Measurements from ENCODE around the gene HGFAC. TPM values are rescaled to one million over a fixed set of nuclear protein-coding genes. Genes with fewer than 3 reads are reported as not detected.

Gene HGFAC
- total and polyA plus RNA-seq, 2 of the 13 experiments (the other 11 are each of a cell fraction or from before 2014, with no cell fraction given) = 8.5 to 63.6 TPM

DNA sequence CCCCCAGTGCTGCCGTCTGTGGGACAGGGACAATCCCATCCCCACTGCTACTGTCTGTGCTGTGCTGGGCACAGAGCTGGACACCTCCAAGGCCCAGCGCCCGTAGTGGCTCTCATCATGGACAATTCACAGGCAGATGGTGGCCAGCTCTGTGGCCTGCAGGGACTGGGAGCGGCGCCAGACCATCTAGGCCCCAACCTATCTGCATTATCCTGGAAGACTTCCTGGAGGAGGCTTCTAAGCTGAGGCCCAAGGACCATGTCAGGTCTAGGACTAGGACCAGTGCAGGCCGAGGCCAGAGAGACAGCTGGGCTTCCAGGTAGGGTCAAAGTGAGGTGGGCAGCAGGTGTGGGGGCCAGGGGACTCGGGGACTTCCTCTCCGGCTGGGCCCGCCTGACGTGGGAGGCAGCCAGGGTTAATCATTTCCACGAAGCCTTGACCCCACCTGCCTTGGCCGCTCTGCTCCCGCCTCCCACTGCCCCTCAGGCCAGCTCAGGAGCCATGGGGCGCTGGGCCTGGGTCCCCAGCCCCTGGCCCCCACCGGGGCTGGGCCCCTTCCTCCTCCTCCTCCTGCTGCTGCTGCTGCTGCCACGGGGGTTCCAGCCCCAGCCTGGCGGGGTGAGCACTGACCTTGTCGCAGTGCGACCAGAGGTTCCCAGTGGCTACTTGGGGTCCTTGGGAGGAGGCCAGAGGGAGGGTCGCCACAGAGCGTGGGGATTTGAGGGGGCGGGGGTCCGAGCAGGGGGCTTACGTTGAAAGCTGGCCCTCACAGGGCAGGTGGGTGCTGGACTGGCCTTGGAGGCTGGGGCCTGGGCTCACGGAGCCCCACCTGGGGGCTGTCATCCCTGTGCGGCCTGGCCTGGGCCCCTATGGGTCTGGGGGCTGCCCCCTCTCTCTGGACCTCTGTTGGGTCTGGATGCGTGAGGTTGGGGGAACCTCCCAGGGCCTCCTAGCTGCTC lies at the start of gene HGFAC (continued):
- TF ChIP-seq RERE (CRISPR knock-in tag; IDR thresholded peaks at IDR 0.05; ENCODE audit: low read depth) (no peak), ZNF17 (CRISPR knock-in tag; IDR thresholded peaks at IDR 0.05) (no peak; the same call in 1 of the 2 replicates), THYN1 (CRISPR knock-in tag; IDR thresholded peaks at IDR 0.05; ENCODE audit: borderline replicate concordance, low read depth) (no peak), TCF12 (IDR thresholded peaks at IDR 0.05) (no peak), TCF12 (CRISPR knock-in tag; IDR thresholded peaks at IDR 0.05) (peak; percentile 77)
- TF ChIP-seq, protein P1, sequence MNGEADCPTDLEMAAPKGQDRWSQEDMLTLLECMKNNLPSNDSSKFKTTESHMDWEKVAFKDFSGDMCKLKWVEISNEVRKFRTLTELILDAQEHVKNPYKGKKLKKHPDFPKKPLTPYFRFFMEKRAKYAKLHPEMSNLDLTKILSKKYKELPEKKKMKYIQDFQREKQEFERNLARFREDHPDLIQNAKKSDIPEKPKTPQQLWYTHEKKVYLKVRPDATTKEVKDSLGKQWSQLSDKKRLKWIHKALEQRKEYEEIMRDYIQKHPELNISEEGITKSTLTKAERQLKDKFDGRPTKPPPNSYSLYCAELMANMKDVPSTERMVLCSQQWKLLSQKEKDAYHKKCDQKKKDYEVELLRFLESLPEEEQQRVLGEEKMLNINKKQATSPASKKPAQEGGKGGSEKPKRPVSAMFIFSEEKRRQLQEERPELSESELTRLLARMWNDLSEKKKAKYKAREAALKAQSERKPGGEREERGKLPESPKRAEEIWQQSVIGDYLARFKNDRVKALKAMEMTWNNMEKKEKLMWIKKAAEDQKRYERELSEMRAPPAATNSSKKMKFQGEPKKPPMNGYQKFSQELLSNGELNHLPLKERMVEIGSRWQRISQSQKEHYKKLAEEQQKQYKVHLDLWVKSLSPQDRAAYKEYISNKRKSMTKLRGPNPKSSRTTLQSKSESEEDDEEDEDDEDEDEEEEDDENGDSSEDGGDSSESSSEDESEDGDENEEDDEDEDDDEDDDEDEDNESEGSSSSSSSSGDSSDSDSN (CRISPR knock-in tag; IDR thresholded peaks at IDR 0.05) = peak; percentile 27; the same call in 1 of the 2 replicates
- TF ChIP-seq, protein P2, sequence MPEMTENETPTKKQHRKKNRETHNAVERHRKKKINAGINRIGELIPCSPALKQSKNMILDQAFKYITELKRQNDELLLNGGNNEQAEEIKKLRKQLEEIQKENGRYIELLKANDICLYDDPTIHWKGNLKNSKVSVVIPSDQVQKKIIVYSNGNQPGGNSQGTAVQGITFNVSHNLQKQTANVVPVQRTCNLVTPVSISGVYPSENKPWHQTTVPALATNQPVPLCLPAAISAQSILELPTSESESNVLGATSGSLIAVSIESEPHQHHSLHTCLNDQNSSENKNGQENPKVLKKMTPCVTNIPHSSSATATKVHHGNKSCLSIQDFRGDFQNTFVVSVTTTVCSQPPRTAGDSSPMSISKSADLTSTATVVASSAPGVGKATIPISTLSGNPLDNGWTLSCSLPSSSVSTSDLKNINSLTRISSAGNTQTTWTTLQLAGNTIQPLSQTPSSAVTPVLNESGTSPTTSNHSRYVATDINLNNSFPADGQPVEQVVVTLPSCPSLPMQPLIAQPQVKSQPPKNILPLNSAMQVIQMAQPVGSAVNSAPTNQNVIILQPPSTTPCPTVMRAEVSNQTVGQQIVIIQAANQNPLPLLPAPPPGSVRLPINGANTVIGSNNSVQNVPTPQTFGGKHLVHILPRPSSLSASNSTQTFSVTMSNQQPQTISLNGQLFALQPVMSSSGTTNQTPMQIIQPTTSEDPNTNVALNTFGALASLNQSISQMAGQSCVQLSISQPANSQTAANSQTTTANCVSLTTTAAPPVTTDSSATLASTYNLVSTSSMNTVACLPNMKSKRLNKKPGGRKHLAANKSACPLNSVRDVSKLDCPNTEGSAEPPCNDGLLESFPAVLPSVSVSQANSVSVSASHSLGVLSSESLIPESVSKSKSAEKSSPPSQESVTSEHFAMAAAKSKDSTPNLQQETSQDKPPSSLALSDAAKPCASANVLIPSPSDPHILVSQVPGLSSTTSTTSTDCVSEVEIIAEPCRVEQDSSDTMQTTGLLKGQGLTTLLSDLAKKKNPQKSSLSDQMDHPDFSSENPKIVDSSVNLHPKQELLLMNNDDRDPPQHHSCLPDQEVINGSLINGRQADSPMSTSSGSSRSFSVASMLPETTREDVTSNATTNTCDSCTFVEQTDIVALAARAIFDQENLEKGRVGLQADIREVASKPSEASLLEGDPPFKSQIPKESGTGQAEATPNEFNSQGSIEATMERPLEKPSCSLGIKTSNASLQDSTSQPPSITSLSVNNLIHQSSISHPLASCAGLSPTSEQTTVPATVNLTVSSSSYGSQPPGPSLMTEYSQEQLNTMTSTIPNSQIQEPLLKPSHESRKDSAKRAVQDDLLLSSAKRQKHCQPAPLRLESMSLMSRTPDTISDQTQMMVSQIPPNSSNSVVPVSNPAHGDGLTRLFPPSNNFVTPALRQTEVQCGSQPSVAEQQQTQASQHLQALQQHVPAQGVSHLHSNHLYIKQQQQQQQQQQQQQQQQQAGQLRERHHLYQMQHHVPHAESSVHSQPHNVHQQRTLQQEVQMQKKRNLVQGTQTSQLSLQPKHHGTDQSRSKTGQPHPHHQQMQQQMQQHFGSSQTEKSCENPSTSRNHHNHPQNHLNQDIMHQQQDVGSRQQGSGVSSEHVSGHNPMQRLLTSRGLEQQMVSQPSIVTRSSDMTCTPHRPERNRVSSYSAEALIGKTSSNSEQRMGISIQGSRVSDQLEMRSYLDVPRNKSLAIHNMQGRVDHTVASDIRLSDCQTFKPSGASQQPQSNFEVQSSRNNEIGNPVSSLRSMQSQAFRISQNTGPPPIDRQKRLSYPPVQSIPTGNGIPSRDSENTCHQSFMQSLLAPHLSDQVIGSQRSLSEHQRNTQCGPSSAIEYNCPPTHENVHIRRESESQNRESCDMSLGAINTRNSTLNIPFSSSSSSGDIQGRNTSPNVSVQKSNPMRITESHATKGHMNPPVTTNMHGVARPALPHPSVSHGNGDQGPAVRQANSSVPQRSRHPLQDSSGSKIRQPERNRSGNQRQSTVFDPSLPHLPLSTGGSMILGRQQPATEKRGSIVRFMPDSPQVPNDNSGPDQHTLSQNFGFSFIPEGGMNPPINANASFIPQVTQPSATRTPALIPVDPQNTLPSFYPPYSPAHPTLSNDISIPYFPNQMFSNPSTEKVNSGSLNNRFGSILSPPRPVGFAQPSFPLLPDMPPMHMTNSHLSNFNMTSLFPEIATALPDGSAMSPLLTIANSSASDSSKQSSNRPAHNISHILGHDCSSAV (CRISPR knock-in tag; IDR thresholded peaks at IDR 0.05; ENCODE audit: borderline replicate concordance) = no peak
- TF ChIP-seq, protein P3, sequence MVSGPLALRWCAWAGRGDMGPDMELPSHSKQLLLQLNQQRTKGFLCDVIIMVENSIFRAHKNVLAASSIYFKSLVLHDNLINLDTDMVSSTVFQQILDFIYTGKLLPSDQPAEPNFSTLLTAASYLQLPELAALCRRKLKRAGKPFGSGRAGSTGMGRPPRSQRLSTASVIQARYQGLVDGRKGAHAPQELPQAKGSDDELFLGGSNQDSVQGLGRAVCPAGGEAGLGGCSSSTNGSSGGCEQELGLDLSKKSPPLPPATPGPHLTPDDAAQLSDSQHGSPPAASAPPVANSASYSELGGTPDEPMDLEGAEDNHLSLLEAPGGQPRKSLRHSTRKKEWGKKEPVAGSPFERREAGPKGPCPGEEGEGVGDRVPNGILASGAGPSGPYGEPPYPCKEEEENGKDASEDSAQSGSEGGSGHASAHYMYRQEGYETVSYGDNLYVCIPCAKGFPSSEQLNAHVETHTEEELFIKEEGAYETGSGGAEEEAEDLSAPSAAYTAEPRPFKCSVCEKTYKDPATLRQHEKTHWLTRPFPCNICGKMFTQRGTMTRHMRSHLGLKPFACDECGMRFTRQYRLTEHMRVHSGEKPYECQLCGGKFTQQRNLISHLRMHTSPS (CRISPR knock-in tag; IDR thresholded peaks at IDR 0.05; ENCODE audit: low read depth) = 0 out of 2 replicates have a peak, but pooled peaks have one; percentile 23

Data from HepG2 (cell line).